Measurements from ENCODE around the gene GET4.

DNA sequence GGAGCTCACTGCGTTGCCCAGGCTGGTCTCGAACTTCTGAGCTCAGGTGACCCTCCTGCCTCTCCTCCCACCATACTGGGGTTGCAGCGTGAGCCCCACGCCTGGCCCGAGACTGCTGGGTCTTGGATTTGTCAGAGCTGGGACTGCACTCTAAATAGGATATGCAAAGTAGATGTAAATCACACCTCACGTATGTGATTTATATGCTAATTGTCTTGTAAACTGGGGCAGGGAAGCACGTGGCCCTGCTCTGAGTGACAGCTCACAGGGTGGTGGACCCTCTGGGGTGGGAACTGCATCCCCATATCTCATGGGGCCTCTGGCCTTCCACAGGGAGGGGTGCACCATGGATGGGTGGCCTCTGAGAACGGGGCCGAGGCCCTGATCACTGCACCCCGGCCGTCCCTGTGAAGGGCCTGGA lies 34.1 kb downstream of the GET4 start:
- TF ChIP-seq EZH2phosphoT487 (IDR thresholded peaks at IDR 0.05; ENCODE audit: insufficient read depth, low read depth) (no peak), EZH2 (IDR thresholded peaks at IDR 0.05; ENCODE audit: insufficient read depth, poor library complexity, severe bottlenecking) (no peak)
